Measurements from ENCODE around the gene MAD1L1.

Gene MAD1L1

DNA sequence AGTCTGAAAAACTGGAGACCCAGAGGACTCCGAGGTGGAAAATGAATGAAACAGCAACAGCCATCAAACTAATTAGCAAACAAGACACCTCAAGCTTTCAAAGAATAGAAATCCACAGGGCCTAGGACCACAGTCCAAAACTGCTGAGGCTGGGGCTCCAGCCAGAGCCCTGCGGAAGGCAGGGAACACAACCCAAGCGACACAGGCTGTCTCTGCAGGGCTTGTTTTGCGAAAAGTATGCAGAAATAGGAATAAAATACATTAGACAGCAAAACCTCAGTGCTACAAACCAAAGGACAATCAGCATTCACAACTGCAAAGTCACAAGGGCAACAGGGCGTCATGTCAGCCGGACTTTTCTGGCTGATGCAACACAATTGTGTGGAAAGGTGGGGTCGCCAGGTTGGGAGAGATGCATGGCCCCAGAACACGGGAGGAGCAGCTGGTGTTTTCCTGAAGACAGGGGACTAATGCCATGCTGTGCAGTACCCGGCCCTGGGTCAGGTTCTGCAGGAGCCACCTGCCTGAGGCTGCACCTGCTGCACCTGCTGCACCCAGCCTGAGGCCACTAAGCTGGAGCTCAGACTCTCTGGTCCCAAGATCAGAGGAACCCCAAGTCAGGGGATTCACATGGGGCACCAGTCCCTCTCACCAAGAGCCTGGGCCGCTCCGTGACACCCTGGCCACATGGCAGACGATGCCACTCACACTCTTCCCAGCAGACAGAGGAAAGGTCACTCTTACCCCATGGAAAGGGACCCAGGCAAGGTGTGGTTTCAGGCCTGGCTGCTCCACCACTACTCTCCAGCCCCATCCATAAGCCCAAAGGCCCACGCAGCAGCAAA lies 74.2 kb downstream of the MAD1L1 start:
- DNase-seq (ENCODE audit: low read depth in 1 of 2, low spot score in 1 of 2), result no peak

DNA sequence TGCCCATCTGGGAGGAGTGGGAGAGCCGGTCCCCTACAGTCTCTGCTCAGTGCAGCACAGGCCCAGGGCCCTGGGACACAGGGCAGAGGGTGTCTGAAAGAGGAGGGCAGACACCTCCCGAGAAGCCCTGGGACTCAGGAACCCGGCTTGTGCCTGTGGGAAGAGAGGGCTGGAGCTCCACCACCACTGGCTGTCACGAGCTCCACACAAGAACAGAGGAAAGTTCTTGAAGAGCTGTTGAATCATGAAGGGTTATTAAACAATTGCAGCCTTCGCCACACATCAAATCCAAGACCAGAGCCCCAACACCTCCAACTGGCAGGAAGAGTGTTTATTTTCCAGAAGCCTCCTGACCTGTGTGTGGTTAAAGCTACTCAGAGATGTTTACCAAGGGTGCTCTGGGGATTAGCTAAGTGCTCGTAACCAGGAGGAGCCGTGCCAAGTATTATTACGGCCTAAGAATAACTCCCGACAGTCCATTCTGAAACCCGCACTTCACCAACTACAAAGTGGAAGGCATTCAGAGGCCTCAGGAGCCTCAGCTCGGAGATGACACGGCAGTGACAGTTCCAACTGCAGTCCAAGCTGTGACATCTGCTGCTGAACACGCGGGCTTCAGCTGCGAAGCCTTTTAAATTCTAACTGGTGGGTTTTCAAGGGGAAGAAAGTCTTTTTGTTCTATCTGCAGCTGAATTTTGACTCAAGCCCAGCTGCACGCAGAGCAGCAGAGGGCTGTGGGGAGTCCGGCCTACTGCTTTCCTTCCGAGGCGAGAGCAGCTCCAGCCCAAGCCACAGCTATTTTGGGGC lies 75.1 kb downstream of the MAD1L1 start:
- DNase-seq (ENCODE audit: low read depth in 1 of 2, low spot score in 1 of 2), result no peak

DNA sequence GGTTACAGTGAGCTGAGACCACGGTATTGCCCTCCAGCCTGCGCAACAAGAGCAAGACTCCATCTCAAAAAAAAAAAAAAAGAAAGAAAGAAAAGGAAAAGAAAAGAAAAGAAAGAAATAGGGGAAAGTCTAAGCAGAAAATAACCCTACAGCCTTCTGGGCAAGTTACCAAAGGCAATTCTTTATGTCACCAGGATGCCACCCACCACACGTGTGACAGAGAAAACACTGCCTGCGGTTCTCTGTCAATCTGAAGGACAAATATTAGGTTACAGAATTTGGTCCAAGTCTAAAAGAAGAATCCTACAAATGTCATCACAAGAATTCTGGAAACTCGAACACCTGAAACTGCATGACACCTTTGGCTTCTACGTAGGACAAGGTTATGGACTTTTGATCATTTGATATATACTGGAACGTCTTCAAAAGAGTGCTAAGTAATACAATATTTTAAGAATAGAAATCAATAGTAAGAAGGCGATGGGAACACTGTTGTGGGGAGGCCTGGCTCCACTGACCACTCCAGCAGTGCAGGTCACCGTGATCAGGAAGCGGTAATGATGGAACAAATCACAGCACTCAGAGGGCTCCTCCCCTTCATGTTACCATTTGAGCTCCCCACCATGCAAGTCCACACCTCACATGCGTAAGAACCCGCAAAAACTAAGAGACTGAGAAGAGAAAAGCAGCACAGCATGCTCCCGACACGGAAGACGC lies 75.8 kb downstream of the MAD1L1 start:
- no peak for DNase-seq (ENCODE audit: low read depth in 1 of 2, low spot score in 1 of 2)

DNA sequence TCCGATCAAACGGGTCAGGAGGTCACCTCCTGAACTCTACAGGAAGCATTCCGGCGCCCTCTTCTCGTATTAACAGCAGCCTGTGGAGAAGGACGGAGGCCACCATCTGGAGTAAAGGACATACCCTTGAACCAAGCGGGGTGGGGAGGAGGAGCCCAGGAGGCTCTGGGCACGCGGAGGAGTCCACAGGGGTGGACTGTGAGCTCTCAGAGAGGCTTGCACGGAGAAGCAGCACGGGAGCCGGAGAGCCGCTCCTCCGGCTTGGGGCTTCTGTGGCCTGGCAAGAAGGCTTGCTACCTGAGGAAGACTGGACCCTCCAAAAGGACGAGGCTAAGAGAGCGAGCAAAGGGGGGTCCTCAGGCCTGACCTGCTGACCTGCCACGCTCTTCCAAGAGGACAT lies 77.9 kb downstream of the MAD1L1 start:
- no peak for DNase-seq (ENCODE audit: low read depth in 1 of 2, low spot score in 1 of 2)

DNA sequence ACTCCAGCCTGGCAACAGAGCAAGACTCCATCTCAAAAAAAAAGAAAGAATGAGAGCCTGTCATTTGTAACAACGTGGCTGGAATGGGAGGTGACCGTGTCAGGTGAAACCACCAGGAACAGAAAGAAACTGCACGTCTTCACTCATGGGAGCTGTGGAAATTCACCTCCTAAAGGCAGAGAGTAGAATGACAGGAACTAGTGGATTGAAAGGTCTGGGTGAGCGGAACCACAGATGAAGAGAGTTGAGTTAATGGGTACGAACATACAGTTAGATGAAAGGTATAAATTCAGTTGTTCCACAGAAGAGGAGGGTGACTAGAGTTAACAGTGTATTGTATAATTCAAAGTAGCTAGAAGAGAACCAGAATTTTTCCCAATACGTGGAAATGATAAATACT lies 78.6 kb downstream of the MAD1L1 start:
- no peak for DNase-seq (ENCODE audit: low read depth in 1 of 2, low spot score in 1 of 2)

DNA sequence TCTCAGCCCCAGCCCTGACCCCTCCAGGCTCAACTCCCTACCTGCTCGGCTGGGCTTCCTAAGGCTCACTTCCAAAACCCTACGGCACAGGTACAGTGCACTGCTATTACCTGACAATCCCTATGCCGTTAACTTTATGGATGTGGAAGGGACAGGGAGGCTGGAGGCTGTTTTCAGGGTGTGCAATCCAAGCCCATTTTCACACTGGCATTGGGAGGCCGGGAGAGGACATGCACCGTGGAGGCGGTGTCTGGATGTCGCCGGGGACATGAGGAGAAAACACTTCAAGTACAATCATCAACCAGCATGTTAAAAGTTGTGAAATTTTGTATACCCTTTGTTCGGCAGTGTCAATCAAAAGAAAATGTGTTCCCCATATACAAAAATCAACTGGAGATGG lies 80.1 kb downstream of the MAD1L1 start:
- DNase-seq (ENCODE audit: low read depth in 1 of 2, low spot score in 1 of 2), result no peak

DNA sequence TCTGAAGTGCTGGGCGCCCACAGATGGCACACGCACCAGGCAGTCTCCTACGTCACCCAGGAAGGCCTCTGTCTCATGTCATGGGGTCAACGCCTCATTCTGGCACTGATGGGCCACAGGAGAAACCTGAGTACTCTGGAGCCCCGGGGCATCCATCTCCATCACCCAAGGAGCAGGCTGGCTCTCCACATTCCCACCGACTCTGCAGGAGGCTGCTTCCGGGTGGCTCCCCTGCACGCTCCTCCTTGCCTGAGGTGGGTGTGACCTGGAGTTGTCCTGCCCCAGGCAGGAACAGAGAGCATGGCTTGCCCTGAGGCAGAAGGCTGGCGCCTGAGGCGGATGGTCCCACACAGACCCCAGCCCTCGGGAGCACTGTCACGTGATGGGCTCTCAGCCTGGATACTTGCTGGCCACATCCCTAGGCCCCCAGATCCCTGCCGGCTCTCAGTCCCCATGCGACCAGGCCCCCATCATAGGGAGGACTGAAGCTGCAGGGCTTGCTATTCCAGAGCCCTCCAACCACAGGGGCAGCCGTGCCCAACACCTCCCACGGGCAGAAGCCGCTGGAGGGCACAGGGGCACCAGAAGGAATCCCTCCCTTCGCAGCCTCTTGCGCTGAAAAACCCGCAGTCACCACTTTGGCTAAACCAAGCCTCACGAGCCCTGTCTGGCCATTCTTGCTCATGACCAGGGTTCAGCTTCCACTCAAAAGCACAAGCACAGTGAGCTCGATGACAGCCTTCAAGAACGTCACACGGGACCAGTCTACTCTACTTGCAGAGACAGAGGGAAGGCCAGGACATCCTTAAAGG lies 80.7 kb downstream of the MAD1L1 start:
- DNase-seq (ENCODE audit: low read depth in 1 of 2, low spot score in 1 of 2), result no peak

DNA sequence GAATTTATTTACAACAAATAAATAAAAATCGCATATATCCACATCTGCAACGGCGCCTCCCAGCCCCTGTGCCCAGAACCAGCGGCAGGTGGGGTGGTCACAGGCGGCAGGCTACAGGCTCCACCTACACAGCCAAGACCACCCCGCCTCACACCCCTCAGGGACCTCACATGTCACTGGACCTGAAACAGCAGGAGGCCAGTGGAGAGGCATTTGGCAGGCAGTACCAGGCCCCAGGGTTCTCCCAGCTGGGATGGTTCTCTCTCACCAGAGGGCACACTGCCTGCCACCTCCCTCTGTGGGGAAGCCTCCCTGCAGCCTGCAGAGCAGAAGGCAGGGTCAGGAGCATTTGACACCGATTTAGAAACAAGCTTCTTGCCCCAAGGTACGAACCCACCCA lies 81.5 kb downstream of the MAD1L1 start:
- DNase-seq (ENCODE audit: low read depth in 1 of 2, low spot score in 1 of 2), result no peak

DNA sequence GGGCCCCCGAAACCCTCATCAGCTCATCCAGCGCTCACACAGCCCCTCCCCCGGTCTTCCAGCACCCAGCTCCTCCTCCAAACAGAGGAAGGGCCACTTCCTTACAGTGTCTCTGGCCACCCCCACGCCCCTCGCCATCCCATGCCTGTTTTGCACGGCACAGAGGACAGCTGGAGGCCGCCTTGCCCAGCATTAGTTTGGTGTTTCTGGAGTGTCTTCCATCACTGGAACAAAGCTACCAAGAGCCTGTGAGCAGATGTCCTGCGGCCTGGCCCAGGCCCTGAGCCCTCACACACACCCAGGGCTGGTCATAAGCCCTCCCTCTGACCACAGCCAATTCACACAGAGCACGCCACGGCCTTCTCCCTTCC lies 82.3 kb downstream of the MAD1L1 start:
- DNase-seq (ENCODE audit: low read depth in 1 of 2, low spot score in 1 of 2), result no peak

DNA sequence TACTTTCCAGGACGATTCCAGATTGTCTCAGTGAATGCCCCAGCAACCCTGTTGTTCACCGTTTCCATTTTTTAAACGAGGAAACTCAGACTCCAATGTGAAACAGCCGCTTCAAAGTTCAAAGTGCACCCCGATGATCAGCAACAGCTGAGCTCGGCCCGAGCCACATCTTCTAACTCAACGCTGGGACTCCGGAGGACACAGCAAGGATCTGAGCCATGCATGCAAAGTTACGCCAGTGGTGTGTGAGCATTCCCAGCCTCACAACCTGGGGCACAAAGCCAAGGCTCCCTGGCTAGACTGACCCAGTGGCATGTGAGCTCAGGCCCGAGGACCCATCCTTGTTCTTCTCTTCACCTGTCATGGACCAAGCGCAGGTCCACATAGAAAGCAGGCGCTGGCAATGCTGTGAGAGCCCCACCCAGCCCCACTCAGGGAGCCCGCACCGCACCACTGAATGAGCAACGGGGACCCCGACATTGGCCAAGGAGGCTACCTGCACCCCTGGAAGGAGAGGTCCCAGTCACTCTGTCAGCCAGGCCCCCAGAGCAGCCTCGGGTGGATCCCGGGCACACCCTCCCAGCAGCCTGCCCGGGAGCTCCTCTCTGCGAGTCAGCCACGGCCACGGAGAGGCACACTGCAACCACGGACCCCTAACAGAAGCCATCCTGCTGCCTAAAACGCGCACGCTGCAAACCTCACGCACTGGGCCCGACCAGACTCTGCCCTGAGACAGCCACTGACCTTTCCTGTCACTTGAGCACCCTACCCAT lies 82.9 kb downstream of the MAD1L1 start:
- DNase-seq (ENCODE audit: low read depth in 1 of 2, low spot score in 1 of 2), result no peak

DNA sequence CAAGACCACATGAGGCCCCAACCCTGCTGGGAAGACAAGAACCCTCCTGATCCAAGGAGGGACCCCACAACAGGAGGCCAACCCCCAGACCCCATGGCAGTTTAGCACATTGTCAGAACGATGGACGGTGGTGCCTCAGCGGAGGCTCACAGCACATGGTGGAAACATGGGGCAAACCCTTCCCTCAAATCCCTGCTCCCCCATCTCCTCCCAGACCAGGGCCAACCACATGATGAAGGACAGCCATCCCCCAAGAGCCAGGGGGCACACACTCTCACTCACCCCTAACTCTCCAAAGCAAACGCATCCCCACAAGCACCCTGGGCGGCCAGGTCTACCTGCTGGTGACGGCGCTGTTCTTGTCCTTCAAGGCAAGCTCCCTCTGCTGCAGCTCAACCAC lies 83.9 kb downstream of the MAD1L1 start:
- DNase-seq (ENCODE audit: low read depth in 1 of 2, low spot score in 1 of 2), result no peak

DNA sequence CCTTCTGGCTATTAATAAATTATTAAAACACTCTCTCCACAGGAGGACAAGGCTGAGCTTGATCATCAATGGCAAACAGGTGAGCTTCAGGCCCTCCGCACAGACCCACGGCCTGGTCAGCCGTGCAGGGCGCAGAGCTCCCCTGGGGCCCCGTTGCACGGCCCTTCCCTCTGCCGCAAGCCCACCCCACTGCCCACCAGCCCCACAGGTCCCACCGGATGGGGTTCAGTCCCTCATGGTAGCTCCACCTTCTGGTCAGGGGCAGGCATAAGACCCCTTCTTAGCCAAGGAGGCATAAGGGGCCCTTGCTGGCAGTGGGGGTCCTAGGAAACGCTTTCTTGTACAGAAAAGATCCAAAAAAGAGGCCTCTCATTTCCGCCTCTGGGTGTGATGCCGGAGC lies 84.6 kb downstream of the MAD1L1 start:
- no peak for DNase-seq (ENCODE audit: low read depth in 1 of 2, low spot score in 1 of 2)

DNA sequence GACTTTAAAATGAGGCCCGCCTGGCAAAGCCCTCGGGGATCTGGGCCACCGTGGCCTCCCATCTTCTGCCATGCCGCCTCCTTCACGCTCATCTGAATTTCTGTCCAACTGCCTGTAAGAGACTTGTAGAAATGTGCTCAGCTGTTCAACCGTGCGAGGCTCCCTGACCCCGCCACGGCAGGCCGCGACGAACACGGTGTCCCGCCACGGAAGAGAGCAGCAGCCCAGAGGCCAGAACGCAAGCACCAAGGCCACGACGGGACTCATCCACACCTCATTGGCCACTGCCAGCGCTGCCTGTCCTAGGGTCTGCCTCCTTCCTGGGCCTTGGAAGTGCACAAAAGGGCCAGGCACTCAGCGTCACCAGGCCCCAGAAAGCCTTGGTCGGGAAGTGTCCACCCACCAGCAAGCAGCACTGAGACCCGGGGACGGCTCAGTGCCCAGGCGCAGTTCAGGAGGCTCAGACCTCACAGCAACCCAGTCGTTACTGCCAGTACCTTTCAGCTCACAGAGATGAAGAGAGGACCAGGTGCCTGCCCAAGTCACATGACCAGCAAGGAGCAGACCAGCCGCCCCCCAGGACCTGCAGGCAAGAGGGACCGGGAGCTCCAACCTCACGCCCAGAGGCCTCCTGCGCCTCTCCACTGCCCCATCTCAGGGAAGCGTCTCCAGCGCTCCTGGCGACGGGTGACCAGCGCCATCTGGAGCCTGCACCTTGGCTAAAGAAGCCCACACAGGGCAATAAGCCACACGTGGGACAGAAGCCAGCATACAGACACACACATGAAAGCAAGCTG lies 85.9 kb downstream of the MAD1L1 start:
- no peak for DNase-seq (ENCODE audit: low read depth in 1 of 2, low spot score in 1 of 2)

DNA sequence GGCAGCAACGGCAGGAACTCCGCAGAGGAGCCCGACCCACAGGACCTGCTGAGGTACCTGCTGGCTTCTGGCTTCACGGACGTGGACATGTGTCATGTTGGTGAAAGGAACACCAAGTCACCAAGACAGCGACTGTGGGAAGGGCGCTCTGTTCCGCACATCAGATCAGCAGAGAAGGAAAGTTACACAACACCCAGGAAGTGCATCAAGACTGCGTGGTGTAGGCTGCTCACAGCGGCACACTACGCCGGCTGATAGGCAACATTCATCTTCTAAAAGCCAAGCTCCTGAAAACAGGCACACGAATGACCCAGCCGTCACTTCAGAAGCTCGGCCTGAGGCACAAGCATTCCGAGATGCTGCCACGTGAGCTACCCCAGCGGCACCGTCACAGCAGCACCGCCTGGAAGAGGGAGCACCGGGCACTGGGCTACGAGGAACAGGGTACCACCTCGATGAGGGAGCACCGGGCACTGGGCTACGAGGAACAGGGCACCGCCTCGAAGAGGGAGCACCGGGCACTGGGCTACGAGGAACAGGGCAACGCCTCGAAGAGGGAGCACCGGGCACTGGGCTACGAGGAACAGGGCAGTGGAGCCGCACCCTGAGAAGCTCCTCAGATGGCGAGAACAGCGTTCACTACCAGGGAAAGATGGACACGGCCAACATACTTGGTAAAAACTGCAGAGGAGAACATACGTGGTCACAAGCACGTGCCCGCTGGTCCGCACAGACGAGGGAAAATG lies 86.7 kb downstream of the MAD1L1 start:
- DNase-seq (ENCODE audit: low read depth in 1 of 2, low spot score in 1 of 2), result no peak

DNA sequence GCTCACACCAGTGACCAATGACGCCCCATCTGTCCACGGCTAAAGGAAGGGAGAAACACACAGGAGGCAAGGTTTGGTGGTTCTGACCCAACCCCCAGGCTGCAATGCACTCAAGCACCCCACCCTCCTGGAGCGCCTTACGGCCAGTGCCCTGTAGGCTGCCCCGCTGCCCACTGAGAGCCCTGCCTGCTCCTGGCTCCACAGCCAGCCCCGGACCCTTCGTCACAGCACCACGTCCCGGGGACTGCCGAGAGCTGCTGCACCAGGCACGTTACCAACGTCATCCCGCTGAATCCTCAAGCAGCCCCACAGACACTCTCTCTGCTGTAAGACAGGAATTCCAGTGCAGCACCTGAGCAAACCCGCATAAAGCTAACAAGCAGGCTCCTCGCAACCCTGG lies 87.8 kb downstream of the MAD1L1 start:
- no peak for DNase-seq (ENCODE audit: low read depth in 1 of 2, low spot score in 1 of 2)

DNA sequence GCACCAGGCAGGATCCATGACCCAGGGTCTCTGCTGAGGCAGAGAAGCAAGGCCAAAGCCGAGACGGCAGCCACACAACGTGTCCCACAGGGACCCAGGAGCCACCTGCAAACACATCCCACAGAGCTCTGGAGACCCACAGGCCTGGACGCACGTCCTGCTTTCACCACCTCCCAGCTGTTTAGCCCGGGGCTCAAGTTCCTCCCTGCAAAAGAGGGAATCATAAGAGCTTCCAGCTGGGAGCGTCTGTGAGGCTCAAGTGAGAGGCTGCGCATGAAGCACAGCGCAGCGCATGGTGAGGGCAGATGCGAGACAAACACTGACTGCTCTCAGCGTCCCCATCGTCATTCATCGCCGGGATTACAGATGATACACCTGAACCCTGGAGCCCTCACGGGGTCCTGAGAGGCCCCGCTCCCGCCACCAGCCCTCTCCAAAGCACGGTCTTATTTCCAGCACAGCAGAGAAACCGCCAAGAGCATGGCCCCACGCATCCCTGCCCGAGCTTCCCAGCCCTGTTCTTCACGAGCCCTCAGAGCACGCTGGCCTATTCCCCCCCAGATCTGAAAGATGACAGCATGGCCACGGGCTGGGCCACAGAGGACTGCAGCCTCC lies 88.7 kb downstream of the MAD1L1 start:
- no peak for DNase-seq (ENCODE audit: low read depth in 1 of 2, low spot score in 1 of 2)

DNA sequence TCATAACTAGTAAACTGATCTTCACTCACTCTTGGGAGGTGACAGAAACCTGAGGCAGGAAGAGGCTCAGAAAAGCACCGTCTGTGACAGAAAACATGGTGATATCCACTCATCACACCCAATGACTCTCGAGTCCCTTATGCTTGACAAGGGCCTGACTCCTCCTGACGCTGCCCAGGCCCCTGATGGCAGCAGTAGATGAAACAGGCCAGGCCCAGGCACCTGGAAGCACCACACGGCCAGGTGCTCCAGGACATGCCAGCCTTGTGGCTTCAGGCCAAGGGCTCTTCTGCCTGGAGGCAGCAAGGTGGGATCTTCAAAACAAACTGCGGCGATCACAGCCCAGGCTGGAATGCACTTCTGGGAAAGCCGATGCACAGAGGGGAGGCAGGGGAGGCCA lies 89.3 kb downstream of the MAD1L1 start:
- DNase-seq (ENCODE audit: low read depth in 1 of 2, low spot score in 1 of 2), result no peak

DNA sequence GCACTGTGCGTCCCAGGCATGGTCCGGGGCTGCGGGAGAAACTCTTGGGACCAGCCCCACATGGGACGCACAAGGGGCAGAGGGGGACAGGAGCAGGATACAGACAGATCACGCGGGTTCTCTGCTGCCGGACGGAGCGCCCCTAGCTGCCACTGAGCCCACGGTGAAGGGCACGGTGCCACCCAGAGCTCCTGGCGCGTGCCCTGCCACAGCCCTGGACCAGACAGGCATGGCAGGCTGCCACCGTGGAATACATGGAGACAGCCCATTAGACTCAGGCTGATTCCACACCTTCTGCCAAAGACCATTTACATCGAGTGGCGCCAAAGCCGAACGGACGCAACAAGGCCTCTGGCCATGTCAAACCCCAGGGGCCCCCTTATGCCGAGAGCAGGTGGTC lies 90.4 kb downstream of the MAD1L1 start:
- no peak for DNase-seq (ENCODE audit: low read depth in 1 of 2, low spot score in 1 of 2)
